COLO829 (cell line): ENCODE measurements around the gene TAF11.
"Not testable (repeated sequence)": the region's sequence is repeated elsewhere in the genome, so short reads cannot be mapped to it uniquely, and the experiment has no call there.

Experiments
- DNase-seq: peaks from one replicate; pipeline ENCODE4 v3.0.0; 2012; ENCODE audit warnings: low spot score

TAF11 gene

GRCh38 chr6:34904990-34905613, 17.3 kb upstream of the TAF11 start:
- DNase-seq, result no peak

GRCh38 chr6:34901930-34902329, 14.1 kb upstream of the TAF11 start:
- DNase-seq, result no peak

- DNase-seq, result no peak
Measured at GRCh38 chr6:34900321-34901031, 12.6 kb upstream of the TAF11 start.

- DNase-seq, result not testable (repeated sequence)
Measured at GRCh38 chr6:34899748-34900147, 11.9 kb upstream of the TAF11 start.

- no peak for DNase-seq
Measured at GRCh38 chr6:34897716-34898115, 9.9 kb upstream of the TAF11 start.

GRCh38 chr6:34897130-34897529, 9.3 kb upstream of the TAF11 start:
- no peak for DNase-seq

GRCh38 chr6:34894693-34895092, 6.9 kb upstream of the TAF11 start:
- DNase-seq, result no peak

GRCh38 chr6:34891296-34891695, 3.5 kb upstream of the TAF11 start:
- no peak for DNase-seq

- DNase-seq, result no peak
Measured at GRCh38 chr6:34890533-34890925, 2.7 kb upstream of the TAF11 start.

GRCh38 chr6:34888874-34889555, 1.2 kb upstream of the TAF11 start, which contains the start of gene ANKS1A:
Gene ANKS1A (plus strand): TSS chr6:34889255. CDS start chr6:34889403, 148 bp downstream.
- no peak for DNase-seq

GRCh38 chr6:34888514-34888856, 643 bp upstream of the TAF11 start:
- DNase-seq, result no peak

- DNase-seq, result not testable (repeated sequence)
Measured at GRCh38 chr6:34885837-34886236, 2.0 kb downstream of the TAF11 start.

- no peak for DNase-seq
Measured at GRCh38 chr6:34884996-34885395, 2.8 kb downstream of the TAF11 start.

GRCh38 chr6:34884073-34884472, 3.8 kb downstream of the TAF11 start:
- DNase-seq, result not testable (repeated sequence)

GRCh38 chr6:34877869-34878485, 9.9 kb downstream of the TAF11 start:
- DNase-seq, result no peak

GRCh38 chr6:34877259-34877658, 10.6 kb downstream of the TAF11 start:
- no peak for DNase-seq

- DNase-seq, result no peak
Measured at GRCh38 chr6:34876472-34876871, 11.4 kb downstream of the TAF11 start.

GRCh38 chr6:34875292-34876213, 12.3 kb downstream of the TAF11 start:
- DNase-seq, result no peak

- DNase-seq, result no peak
Measured at GRCh38 chr6:34872332-34872731, 15.5 kb downstream of the TAF11 start.

GRCh38 chr6:34871853-34872252, 16.0 kb downstream of the TAF11 start:
- DNase-seq, result no peak

- no peak for DNase-seq
Measured at GRCh38 chr6:34867484-34867883, 20.4 kb downstream of the TAF11 start.

- no peak for DNase-seq
Measured at GRCh38 chr6:34866509-34866908, 21.3 kb downstream of the TAF11 start.
